ENCODE measurements around the gene CAMK1D.

CAMK1D gene

DNA sequence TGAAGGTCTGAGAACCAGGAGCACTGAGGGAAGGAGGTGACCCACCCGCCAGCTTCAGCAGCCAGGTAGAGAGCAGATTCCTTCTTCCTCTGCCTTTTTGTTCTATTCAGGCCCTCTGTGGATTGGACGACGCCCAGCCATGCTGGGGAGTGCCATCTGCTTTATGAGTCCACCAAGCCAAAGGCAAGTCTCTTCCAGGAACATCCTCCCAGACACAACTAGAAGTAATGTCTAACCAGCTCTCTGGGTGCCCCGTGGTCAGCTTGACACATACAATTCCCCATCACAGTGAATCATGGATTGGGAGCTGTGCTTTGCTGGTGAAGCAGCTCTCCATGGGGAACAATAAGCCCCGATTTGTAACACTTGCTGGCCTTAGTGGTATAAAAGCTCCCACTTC lies 526.9 kb downstream of the CAMK1D start:
- DNase-seq, result no peak

DNA sequence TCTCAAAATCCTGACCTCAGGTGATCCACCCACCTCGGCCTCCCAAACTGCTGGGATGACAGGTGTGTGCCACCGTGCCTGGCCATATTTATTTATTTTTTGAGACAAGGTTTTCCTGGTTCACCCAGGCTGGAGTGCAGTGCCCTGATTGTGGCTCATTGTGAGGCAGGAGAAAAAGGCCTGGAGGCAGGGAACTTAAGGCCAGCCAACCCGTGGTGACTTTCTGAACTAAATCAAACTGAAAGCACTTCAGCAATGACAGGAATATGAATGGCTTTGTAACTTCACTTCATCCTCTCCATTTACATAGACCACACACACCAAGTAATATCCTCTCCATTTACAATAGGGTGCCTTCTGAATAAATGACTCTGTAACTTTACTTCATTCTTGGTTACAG lies 527.8 kb downstream of the CAMK1D start:
- DNase-seq, result no peak

DNA sequence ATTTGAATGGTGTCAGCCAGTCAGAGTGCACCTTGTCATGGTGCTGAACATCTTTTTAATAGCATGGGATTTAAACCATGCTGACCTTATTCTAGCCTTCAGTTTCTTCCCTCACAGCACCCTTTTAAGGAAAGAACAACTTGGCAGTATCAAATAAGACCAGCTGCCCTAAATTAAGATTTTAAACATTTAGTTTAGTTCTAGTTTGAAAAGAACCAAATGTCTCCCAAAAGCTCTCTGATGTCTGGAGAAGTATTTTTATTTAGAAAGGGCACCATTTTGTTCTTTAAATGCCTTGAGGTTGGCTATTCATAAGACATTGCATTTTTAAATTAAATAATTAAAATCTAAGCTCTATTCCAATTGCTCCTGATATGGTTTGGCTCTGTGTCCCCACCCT lies 531.1 kb downstream of the CAMK1D start:
- DNase-seq, result no peak

DNA sequence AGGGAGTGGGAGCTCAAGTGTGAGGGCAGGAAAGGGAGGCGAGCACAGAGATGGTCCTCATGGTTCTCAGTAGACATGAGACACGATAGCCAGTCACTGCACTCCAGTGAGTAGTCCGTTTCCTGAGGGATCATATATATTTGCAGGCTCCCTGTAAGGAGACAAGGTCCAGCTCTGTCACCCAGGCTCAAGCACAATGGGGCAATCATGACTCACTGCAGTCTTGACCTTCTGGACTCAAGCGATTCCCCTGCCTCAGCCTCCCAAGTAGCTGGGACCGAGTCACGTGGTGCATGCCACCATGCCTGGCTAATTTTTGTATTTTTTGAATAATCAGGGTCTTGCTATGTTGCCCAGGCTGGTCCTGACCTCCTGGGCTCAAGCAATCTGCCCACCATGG lies 535.5 kb downstream of the CAMK1D start:
- no peak for DNase-seq

All from CD4-positive, alpha-beta T cell treated with Interleukin-17A for 4 hours (primary cell).